GM21360 (cell line): ENCODE data around the gene SHISA9.

Experiments used
- ATAC-seq: cut with Tn5 transposase; IDR thresholded peaks from one replicate; pipeline ENCODE4 v1.9.1; 2021; ENCODE audit warnings: mild to moderate bottlenecking, moderate library complexity; ENCODE audit not compliant: unreplicated experiment

The SHISA9 gene

DNA sequence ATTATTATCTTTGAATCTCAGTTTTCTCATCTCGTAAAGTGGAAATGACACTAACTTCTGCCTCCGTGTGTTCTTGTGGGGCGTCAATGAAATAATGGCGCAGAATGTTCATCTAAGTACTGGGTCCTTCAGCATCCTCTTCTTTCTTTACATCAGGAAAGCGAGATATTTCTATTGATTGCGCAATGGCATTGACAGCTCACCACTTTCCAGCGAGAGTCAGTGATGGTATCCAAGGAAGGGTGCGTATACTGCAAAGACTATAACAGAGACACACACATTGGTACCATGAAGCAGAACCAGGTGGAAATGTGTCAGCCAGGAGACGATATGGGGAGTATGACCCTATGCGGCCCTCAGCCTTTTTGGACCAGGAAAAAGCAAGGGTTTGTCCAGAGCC, 162.1 kb downstream of the SHISA9 start:
- ATAC-seq, result no peak

GRCh38 chr16:13064821-13065220, 163.4 kb downstream of the SHISA9 start:
- no peak for ATAC-seq

DNA sequence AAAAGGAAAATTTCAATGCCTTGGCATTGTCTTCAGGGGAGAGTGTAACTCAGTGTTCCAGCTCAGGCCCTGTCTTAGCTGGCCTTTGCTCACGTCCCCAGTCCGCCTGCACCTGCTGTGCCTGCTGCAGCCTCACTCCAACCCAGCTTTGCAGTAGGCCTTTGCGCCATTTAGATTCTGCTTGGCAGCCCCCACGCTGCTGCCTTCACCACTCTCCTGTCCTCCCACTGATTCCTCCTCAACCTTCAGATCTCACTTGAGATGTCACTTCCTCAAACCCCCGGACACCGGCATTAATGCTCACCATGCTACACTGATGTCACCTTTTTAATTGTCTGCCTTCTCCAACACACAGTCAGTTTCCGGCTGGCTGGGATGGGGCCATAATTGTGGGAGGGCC, 166.2 kb downstream of the SHISA9 start:
- ATAC-seq, result no peak

DNA sequence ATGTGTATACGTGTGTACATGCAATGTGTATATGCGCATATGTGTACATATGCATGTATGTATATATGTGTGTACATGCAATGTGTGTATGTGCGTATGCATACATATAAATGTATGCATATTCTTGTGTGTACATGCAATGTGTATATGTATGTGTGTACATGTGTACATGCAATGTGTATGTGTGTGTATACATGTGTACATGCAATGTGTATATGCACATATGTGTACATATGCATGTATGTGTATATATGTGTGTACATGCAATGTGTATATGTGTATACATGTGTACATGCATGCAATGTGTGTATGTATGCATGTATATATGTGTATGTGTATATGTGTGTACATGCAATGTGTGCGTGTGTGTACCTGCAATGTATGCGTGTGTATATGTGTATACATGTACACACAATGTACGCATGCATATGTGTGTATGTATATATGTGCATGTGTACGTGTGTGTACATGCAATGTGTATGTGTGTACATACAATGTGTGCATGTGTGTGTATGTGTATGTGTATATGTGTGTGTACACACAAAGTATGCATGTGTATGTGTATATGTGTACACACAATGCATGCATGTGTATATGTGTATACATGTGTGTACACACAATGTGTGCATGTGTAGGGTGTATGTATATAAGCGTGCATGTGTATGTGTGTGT, 167.7 kb downstream of the SHISA9 start:
- no peak for ATAC-seq

- ATAC-seq, result no peak
Measured at GRCh38 chr16:13070268-13070667, 168.9 kb downstream of the SHISA9 start.

DNA sequence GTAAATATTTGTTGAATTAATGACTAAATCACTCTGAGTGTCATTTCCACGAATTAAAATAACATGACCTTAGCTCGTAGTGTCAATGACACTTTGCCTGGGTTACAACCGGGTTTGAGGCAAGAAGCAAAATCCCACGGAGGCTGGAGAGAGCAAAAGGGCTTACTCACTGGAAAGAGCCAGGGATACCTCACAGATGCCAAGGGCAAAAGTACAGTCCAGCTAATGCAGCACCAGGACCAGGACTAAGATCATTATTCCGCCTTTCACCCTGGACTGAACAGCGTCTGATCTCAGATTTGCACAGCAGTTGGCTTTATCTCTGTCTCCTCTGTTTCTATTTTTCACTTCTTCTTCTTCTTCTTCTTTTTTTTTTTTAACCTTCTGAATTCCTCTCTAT, 175.5 kb downstream of the SHISA9 start:
- ATAC-seq, result no peak

GRCh38 chr16:13077816-13078215, 176.4 kb downstream of the SHISA9 start:
- ATAC-seq, result no peak

DNA sequence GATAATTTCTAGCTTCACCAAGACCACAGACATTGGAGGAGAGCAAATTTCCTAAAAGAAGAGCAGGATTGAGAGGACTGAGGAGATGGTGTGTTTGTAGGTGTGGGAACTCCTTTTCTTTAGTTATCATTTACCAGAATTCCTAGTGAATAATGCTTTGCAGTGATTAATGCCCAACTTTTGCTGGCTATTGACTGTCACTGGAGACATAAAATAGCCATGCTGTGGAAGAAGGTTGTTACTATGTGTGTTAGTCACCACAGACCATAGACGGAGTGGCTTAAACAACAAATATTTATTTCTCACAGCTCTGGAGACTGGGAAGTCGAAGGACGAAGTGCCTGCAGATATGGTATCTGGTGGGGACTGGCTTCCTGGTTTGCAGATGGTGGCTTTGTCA, 179.1 kb downstream of the SHISA9 start:
- no peak for ATAC-seq

DNA sequence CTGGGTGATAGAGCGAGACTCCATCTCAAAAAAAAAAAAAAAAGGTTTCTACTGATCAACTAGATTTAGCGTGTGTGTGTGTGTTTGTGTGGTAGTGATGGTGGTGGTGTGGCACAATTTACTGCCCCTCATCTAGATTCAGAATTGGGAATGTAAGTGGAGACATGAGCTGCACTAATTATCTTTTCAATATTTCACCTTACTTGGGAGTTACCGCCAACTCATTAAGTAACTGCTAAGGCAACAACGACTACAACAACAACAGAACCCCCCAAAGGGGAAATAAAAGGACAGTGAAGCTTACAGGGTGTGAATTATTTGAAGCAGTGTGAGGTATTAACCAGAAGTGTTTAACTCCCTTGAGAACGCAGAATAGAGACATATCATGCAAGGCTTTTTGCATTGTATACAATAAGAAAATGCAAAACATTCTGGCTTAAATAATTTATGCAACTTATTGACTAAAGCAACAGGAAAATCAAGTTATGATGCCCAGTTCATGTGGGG, 180.5 kb downstream of the SHISA9 start:
- no peak for ATAC-seq

DNA sequence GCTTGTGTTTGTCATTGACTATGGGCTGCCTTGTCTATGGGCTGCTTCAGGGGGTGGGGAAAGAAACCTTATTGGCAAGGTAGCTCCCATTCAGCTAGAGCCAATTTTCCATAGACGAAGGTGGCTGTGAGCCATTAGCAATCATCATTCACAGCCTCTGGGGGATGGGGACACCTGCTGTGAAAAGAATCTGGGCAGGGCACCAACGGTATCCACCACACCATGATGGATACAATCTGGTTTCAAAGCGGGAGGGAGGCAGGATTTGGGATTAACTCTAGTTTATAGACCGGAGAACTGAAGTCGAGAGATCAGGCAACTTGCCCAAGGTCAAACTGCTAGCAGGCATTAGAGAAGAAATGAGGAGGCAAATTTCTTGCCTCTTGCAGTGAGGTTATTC, 182.3 kb downstream of the SHISA9 start:
- no peak for ATAC-seq

GRCh38 chr16:13084331-13084730, 182.9 kb downstream of the SHISA9 start:
- no peak for ATAC-seq

- no peak for ATAC-seq
Measured at GRCh38 chr16:13093661-13094060, 192.3 kb downstream of the SHISA9 start.

- ATAC-seq, result no peak
Measured at GRCh38 chr16:13095061-13095460, 193.7 kb downstream of the SHISA9 start.

- ATAC-seq, result no peak
Measured at GRCh38 chr16:13098536-13098935, 197.1 kb downstream of the SHISA9 start.

GRCh38 chr16:13099822-13100221, 198.4 kb downstream of the SHISA9 start:
- ATAC-seq, result no peak

DNA sequence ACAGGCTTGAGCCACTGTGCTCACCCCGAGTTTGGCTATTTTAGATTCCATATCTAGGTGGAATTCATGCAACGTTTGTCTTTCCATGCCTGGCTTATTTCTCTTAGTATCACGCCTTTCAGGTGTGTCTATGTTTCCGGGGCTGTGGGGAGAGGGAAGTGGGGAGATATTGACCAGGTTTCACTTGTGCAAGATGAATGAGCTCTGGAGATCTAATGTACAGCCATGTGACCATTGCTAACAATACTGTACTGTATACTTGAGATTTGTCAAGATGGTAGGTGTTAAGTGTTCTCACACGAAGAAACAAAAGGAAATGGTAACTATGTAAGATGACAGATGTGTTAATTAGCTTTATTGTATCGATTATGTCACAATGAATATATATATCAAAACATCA, 199.6 kb downstream of the SHISA9 start:
- no peak for ATAC-seq

DNA sequence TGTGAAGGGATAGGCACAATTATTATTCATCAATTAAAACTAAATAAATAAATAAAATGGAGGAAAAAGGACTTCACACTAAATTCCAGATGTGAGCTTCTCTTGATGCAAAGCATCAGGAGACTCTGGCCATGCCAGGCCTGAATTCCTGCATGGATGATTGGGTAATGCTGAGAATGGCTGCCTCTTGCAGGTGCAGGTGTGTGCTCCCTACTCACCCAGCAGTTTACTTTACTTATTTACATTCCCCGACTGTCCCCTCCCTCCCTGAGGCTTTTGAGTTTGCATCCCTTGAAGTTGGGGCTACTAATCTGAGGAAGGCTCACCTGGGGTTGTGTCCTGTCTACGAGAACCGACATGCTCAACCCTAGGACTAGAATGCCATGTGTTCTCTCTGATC, 200.4 kb downstream of the SHISA9 start:
- no peak for ATAC-seq

GRCh38 chr16:13102401-13102800, 201.0 kb downstream of the SHISA9 start:
- ATAC-seq, result no peak

- ATAC-seq, result no peak
Measured at GRCh38 chr16:13103831-13104530, 202.6 kb downstream of the SHISA9 start.

GRCh38 chr16:13104772-13105171, 203.4 kb downstream of the SHISA9 start:
- no peak for ATAC-seq

DNA sequence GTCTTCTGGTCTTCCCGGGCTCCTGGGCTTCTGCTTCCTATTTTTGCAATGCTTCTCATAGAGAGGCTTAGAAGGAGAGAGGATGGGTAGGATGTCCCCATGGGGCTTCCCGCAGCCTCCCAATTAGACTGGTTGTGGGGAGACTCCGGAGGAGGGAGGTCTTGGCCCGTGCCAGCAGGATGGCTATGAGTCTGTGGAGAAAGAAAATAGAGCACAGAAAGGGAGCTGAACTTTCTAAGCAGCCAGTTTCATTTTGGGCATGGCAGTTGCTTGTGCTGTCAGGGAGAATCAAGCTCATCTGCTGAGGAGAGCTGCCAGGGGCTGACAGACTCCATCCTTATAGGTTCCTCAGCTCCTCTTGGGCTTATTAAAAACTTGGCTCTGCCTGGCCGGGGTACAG, 204.0 kb downstream of the SHISA9 start:
- no peak for ATAC-seq

DNA sequence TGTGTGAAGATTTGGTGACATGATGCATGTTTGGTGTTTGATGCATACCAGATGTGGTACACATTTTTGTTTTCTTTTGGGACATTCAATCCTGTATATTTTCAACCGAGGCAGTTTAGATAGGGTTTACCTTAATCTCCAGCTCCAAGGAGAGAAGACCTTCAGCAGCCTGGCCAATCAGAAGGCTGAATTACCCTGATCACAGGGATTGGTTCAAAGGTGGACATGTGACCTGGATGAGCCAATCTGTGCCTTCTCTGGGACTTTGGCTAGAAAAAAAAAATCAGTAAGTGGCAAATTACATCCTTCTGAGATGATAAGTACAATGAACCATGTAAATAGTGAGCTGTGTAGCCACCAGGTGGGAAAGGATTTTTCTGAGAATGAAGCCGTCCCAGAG, 205.1 kb downstream of the SHISA9 start:
- ATAC-seq, result no peak

GRCh38 chr16:13108126-13108525, 206.7 kb downstream of the SHISA9 start:
- no peak for ATAC-seq
